CMK (cell line): ENCODE measurements around the gene CXCL9.
"Not testable (repeated sequence)": the region's sequence is repeated elsewhere in the genome, so short reads cannot be mapped to it uniquely, and the experiment has no call there.

ENCODE experiments used
- DNase-seq: peaks from one replicate; pipeline ENCODE4 v3.0.0-alpha.2; 2010; ENCODE audit warnings: low read depth

CXCL9 gene

DNA sequence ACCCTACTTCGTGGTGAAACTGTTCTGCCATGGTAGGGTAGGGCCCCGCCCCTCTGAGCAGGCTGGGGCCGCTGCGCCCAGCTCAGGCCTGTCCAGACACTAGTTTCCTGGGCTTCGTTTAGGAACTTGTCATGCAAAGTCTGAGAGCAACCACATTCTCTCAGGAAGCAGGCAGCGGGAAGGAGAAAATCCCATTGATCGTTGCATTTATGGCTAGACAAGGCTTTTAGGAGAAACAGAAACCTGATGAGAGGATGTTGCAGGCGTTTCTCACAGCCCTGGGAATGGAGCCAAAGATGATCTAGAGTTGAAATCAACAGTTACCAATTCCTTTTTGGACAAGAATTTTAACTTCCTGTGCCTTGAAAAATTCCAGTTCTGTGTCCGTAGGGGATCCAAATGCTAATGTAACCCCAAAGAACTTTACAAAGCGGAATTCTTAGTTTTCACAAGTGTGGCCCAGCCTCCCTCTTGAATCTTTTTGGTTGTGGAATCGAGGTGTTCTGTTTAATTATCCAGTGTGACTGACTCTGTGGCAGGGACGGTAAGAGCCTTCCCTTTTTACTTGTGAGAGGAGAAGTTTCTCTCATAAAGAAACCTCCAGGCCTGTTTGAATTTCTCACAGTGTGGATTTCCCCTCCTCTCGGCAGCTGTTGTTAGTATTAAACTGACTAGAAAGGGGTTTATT, 4.5 kb upstream of the CXCL9 start:
- no peak for DNase-seq

DNA sequence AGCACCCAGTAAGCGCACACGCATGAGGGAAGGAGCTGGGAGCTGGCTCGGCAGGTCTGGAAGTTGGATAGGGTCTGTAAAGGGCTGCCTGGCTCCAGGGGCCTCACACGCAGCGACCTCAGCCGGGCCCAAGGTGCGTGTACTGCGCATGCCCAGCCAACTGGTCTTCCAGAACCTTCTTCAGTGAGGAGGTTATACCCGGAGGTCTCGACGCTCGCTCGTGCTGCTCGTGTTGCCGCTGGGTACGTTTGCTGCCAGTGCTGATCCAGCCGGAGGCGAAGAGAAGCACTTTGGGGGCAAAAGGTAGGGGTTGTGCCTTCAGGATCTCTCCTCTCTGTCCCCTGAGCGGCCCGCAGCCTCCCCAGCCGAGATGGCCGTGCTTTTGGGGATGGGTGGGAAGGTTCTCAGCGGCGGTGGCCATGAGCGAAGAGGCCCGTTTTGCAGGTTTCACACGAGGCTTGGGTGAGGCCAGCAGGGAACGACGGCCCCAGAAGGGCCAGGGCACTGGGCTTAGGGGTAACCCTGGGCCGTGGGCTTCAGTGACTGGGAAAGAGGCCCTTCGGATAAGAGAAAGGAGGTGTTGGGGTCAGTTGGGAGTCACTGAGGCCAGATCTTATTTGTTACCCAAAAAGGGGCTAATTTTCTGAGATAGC, 3.8 kb upstream of the CXCL9 start:
- no peak for DNase-seq

DNA sequence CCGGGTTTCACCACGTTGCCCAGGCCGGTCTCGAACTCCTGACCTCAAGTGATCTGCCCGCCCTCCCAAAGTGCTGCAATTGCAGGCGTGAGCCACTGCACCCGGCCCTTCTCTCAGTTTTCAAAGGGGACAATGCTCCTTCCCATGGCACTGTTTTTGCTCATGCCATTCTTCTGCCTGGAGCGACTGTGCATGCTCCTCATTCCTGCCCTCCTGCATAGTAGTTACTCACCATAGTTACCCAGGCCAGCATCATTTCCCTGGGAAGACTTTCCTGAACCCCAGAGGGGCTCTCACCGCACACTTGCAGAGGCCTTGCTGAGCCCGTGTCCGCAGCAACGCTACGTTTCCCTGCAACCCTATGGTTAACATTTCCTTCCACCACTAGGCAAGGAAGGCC, 3.3 kb upstream of the CXCL9 start:
- DNase-seq: no peak

DNA sequence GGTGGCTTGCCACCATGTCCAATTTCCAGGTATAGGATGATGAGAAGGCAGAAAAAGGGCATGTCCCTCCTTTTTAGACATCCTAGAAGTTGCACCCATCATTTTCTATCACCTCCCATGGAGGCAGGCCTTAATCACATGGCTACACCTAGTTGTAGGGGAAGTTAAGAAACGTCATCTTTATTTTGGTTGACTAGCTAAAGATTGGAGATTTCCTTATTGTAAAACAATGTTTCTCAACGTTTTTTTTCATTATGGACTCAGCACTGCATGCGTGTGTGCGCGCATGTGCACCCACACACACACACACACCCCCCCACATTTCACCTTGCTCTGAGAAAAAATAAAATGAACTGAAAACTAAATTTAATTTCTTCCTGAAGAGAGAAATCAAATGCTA, 2.0 kb upstream of the CXCL9 start:
- DNase-seq: no peak

DNA sequence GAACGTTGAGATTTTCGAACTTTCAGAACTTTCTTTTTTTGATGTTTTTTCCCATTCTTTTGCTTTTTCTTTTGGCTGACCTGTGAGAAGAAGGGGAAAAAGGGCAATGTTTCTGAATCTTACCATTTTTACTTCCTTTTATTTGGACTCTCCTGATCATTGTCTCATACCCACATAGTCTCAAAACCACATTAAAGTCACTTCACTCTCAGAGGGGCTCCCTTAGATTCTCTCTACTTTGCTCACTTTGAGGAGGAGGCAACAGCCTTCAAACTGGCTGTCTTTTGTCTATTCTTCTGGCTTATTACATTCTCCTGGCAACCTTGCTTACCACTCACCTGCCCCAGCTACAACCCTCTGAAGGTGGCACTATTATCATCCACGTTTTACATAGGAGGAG, 3.7 kb downstream of the CXCL9 start:
- no peak for DNase-seq

DNA sequence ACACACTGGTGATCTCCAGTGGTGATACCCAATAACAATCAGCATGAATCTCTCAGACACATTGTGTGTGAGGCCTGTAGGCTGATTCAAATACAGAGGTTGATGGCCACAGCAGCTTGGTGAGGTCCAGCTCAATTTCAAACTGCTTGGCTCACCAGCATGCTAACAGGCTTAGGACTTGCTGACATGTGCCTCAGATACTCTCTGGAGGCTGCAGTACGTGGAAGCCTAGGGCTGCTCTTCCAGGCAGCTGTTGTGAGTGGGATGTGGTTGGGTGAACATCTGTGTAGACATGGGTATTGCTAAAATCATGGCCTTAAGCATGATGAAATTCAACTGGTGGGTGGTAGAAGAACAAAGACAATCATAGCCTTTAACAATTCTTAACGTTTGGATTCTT, 4.3 kb downstream of the CXCL9 start:
- DNase-seq: no peak

DNA sequence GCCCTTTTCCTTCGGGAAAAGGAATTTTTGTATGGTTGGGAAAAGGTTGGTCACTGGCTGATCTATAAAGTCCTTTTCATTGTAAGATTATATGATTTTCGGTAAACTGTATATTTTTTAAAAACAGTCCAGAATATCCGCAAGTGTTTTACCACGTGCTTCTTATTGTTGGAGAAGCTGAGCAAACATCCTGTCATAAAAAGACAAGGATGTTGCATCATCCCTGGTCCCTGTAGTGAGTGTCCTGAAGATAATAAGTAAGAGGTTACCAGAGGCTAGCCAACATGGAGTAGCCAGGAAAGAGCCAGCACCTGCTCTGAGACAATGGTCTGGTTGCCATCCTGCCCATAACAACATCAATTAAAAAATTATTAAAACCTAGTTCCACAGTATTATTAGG, 5.1 kb downstream of the CXCL9 start:
- no peak for DNase-seq

DNA sequence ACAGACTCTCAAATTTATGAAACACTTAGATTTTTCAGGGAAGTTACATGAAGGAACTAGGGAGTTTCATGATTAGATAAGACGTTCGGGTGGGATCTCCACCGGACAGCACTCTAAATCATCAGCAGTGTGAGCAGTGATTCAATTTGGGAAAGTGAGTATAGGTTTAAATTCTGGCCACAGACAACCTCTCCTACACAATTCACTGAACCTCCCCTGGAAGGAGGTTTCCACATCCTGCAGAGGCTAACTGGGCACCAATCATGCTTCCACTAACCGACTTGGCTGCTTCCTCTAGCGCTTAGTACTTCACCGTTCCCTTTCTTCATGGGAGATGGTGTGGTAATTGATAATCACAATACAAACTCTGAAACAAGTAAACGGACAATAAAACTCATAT, 5.6 kb downstream of the CXCL9 start:
- DNase-seq: no peak

DNA sequence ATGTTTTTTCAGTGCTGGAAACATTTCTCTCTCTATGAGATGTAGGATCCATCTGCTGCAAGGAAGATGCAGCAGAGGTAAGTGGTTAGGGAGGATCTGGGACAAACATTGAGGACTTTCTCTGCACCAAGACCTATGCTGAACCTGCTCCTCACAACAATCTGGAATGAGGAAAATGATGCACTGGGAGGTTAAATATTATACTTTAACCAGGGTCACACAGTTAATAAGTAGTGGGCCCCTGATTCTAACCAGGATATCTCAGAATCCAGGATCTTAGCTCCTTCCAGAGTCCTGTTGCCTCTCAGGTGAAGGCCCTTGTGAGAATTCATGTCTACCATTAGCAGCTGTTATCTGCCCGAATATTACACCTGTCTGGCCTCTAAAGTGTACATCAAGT, 7.0 kb downstream of the CXCL9 start:
- DNase-seq: no peak

DNA sequence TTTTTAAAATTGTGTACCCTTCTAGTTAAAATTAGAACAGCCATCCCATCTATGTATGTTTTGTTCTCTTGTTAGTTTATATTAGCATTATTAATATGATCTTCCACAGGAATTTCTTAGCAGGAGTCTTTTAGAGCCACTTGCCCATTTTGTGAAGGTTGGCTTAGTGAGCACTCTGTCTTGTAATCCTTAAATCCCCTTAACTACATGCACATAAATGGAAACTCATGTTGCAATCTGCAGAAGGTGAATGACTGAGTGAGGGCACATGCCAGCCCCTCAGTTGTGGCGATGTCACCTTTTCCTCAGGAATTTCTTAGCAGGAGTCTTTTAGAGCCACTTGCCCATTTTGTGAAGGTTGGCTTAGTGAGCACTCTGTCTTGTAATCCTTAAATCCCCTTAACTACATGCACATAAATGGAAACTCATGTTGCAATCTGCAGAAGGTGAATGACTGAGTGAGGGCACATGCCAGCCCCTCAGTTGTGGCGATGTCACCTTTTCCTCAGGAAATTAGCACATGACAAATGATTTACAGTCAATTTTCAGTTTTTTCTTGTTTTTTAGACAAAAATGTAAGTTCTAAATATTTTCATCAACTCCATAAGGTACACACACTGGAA, 8.7 kb downstream of the CXCL9 start:
- DNase-seq: not testable (repeated sequence)

DNA sequence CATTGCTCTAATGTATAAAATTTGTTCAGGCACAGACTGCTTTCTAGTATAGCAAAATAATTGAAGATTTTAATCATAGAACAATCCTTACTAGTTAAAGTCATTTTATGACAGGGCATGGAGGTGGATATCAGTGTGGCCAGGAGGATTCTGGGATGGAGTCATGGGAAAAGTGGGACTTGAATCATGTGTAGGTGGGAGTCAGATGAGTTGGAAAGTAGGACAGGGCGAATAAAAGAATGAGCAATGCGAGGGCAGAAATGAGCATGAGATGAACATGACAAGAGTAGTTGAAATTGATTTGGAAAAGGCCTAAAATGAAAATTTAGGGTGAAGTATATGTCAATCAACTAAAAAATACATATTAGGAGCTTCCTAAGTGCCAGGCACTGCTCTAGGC, 9.4 kb downstream of the CXCL9 start:
- no peak for DNase-seq

DNA sequence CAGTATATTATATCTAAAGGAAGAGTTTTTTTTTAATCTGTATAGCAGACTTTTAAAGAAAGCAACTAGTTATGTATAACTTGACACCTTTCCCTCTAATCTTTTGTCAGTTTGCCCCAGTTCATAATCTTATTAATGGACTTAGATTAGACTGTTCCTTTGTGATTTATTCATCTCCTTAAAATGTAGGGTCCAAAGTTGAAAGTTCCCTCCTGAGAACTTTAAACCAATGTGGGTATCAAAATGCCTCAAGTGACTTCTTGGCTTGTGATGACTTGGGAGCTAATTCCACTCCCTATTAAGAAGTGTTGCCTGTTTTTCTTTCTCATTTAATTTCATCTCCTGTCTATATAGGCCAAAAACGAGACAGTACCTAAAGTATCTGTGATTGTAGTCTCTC, 10.2 kb downstream of the CXCL9 start:
- DNase-seq: no peak

DNA sequence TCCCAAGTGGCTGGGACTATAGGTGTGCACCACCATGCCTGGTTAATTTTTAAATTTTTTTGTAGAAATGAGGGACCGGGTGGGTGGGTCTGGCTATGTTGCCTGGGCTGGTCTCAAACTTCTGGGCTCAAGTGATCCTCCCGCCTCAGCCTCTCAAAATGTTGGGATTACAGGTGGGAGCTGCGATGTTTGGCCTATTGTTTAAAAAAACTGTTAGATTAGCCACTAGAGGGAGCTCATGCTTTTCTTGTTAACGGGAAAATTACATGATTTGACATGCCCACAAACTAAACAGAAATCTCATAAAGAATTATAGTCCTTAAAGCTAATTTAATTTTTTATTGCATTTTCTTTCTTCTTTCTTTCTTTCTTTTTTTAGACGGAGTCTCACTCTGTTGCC, 11.6 kb downstream of the CXCL9 start:
- no peak for DNase-seq

DNA sequence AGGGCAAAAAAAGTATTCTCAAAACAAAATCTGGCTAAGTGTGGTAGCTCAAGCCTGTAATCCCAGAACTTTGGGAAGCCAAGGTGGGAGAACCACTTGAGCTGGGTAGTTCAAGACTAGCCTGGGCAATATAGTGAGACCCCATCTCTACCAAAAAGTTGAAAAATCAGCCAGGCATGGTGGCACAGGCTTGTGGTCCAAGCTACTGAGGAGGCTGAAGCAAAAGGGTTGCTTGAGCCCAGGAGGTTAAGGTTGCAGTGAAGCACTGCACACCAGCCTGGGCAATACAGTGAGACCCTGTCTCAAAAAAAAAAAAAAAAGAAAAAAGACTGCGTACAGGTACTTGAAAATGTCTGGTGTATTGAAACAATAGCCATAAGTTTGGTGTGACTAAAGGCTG, 14.8 kb downstream of the CXCL9 start:
- DNase-seq: no peak

DNA sequence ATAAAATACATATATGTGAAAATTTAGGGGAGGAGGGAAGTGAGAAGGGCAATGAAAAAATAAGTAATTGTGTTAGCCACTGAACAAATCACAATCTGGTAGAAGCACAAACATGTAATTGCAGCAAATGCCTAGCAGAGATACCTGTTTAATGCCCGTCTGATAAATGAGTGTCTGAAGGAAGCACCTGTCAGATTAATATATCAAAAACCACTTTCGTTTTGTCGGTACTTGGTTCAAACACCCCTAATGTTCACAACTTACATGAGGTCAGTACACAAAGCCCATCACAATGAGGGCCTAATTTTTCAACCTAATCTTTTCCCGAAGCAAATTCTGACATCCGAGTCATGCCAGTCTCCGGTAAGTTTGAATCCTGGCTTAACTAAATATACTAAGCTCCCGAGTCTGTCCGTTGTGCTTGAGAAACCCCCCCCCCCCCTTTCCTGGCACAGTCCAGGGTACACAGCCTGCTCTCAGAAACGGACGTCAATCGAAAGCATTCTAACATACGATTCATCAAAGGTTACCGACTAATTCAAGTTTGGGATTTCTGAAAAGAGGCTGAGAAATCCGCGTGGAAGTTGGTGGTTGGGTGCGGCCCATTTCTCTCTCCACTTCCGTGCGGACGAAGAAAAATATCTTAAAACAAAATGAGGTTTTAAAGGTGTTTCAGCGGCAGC, 17.3 kb downstream of the CXCL9 start:
- no peak for DNase-seq

DNA sequence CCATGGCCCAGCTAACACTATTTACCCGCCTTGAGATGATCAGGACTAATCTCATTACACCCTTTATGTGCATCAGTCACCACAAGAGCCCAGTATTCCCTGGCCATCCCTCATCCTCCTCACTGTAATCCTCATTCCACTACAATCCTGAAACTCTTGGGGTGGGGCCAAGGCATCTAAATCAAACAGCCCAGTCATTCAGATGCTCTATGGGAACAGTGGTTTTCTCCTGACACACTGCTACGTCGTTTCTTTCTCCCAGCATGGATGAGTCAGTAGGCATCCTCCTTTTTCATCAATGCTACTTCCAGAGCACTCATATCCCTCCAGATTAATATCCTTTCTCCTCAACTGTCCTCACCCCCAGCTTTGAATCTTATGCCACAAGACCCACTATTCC, 22.2 kb downstream of the CXCL9 start:
- no peak for DNase-seq

DNA sequence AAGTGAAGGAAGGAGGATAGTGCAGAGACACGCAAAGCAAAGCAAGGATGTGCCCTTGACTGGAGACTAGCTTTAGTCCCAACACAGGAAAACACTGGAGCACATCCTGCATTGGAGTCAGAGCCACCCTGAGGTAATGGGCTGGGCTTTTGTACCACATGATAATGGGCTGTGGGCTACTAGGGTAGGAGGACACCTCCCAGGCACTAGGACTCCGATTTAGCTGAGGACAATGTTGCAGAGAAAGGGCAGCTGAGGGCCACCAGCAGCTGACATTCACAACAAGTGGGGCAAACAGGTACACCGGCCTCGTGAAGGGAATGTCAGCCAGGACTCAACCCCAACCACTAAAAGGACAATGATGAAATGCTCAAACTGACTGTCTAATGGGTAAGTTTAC, 26.7 kb downstream of the CXCL9 start:
- DNase-seq: no peak

DNA sequence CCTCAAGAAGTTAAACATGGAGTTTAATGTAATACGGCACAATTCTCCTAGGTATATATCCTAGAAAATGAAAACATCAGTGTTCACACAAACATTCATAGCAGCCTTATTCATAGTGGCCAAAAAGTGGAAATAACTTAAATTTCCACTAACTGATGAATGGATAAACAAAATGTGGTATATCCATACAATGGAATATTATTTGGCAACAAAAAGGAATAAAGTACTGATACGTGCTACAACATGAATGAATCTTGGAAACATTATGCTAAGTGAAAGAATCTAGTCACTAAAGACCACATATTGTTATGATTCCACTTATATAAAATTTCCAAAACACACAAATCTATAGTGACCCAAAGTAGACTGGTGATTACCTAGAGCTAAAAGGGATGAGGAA, 31.1 kb downstream of the CXCL9 start:
- DNase-seq: no peak

DNA sequence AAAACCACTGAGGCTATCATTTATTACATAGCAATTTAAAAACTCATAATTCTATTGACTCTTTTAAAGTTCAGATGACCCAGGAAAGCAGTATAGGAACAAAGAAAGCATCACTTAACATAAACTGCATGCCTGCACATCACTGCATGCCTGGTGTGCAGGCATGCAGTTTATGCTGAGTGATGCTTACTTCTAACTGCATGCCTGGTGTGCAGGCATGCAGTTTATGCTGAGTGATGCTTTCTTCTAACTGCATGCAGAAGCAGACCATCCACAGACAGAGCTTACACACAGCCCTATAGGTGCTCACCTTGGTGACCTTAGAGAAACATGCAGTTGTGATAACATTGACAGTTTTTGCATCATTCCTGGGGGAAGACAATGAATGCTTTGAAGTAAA, 33.5 kb downstream of the CXCL9 start:
- no peak for DNase-seq

DNA sequence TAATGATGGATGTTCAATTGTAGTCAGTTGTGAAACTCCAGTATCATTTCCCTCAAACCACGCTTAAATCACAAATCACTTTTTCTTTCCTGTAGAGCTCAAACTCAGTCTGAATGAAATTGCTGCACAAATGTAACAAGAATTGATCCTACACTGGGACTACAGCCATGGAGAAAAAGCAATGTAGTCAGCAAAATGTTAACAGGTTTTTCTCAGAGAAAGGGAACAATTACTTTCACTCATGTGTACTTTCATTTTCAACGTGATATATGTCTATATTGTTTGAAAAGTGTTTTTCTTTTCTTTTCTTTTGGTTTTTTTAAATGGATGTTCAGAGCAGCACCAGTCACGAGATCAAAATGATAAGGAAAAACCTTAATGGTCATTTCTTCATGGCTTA, 39.2 kb downstream of the CXCL9 start:
- DNase-seq: no peak

DNA sequence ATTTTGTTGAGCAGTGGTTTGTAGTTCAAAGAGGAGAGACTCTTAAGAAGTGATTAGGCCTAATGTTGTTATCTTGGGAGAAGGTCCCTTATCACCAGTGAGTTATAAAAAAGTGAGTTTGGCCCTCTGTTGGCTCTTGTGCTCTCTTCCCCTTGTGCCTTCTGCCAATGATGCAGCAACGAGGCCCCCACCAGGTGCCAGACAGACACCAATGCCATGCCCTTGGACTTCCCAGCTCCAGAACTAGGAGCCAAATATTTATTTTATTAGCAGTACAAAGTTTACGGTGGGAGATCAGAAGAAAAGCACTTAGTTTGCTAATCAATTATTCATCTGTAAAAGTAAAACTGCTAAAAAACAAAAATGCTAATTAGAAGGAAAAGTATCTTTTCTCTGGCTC, 43.8 kb downstream of the CXCL9 start:
- no peak for DNase-seq

DNA sequence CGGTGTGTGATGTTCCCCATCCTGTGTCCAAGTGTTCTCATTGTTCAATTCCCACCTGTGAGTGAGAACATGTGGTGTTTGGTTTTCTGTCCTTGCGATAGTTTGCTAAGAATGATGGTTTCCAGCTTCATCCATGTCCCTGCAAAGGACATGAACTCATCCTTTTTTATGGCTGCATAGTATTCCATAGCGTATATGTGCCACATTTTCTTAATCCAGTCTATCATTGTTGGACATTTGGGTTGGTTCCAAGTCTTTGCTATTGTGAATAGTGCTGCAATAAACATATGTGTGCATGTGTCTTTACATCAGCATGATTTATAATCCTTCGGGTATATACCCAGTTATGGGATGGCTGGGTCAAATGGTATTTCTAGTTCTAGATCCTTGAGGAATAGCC, 45.2 kb downstream of the CXCL9 start:
- not testable (repeated sequence) for DNase-seq

DNA sequence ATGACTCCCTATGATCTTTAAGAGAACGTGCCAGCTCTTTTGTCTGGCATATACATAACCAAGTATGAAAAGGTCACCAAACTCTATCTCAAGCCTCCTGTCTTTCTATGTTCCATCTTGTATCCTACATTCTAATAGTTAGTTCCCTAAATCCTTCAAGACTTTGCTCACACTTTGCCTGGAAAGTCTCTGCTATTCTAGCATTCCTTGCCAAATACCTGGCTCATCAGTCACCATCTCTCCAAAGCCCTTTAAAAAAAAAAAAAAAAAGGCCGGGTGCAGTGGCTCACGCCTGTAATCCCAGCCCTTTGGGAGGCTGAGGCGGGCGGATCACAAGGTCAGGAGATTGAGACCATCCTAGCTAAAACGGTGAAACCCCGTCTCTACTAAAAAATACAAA, 48.8 kb downstream of the CXCL9 start:
- not testable (repeated sequence) for DNase-seq
